HG02678 (cell line): ENCODE data around the gene CNTN5.
"Not testable (repeated sequence)": the region's sequence is repeated elsewhere in the genome, so short reads cannot be mapped to it uniquely, and the experiment has no call there.

Experiments used
- ATAC-seq: cut with Tn5 transposase; IDR thresholded peaks from one replicate; pipeline ENCODE4 v1.9.1; 2021; ENCODE audit warnings: mild to moderate bottlenecking, moderate library complexity; ENCODE audit not compliant: unreplicated experiment

CNTN5 gene

DNA sequence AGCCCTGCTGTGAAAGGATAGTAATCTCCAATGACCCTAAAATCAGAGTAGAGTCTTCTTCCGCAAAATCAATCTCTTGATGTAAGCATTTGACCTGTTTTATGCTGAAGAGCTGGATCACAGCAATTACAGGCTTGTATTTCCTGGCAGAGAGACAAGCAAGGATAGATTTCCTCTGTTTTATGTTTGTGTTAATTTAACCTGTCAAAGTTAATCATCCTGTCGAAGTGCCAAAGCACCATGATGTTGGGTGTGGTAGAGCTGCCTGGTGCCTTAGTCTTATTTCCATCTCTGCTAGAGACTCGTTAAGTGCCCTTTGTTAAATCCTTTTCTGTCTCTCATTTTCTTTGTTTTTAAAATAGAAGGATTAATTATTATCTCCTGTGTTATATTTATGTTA lies 248.1 kb downstream of the CNTN5 start:
- ATAC-seq, result no peak

DNA sequence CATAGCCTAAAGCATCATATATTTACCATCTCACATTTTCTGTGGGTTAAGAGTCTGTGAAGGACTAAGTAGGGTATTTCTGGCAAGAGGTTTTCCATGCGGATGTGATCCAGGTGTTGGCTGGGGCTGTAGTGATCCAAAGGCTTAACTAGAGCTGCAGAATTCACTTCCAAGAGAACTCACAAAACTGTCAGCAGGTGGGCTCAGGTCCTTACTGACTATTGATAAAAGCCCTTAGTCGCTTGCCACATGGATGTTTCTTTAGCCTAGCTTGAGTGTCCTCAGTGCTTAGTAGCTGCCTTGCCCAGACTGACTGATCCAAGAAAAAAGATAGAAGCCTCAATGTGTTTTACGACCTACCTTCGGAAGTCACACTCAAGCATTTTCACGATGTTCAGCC lies 250.8 kb downstream of the CNTN5 start:
- ATAC-seq, result no peak

DNA sequence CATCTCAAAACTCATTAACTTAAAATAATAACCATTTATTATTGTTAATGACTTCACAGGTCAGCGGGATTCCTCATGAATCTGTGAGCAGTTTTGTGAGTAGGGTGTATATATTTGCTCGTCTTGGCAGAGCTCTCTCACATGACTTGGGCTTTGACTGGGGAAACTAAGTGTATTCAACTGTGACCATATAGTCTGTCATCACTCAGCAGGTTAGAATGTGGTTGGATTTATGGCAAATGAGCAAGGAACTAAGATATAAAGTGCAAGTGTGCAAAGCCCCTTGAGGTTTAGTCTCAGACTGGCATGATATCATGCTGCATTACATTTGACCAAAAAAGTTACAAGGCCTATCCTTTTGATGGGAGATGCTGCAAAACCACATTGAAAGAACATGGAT lies 254.8 kb downstream of the CNTN5 start:
- ATAC-seq, result no peak

DNA sequence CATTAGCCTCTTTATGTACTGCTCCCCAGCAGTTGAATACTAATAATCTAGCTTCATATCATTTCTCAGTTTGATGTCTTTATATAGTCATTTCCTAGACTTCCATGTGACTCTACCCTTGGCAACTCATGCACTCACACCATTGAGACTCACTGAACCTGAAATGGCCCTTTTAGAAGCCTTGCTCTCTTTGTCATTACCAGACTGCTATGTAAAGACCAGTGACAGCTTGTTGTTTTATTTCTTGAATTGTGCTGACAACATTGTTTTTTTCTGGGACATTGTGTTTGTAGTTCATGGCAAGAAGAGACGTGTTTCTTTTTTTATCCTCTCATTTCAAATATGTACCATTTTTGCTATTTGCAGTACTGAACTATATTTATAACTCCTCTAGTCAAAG lies 256.5 kb downstream of the CNTN5 start:
- ATAC-seq, result no peak

DNA sequence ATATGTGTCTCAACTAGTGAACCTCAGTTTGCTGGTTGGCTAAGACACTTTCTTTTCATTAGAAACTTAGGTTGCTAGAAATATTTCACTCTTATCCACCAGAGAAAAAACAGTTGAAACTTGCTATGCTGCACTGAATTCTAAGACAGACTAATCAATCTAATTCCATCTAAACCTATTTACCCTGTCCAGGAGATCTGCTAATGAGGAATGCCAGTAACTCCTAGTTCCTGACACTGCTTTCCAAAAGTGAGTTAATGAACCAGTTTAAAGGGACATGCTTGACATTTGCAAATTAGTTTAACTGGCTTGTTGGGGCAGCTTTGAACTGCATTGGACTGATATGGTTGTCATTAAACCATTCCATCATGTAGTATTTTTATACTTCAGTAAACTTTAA lies 258.5 kb downstream of the CNTN5 start:
- ATAC-seq, result no peak

DNA sequence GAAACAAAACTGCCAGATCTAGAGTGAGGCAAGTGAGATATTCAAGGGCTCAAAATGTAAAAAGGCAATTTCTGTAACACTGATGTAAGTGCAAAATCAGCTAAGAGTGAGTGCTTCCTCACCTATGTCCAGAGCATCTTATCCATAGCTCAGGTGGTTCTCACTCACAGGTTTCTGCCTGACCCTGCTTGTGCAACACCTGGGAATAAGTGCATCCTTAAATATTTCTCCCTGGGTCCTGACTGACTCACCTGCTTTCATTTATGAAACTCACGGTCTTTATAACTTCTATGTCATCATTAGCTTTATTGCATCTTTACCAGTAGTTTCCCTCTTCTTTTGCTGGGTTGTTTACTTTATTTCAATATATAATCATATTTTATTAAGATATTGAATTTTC lies 260.6 kb downstream of the CNTN5 start:
- ATAC-seq, result no peak

GRCh38 chr11:99297925-99298324 lies 277.2 kb downstream of the CNTN5 start:
- ATAC-seq, result not testable (repeated sequence)

DNA sequence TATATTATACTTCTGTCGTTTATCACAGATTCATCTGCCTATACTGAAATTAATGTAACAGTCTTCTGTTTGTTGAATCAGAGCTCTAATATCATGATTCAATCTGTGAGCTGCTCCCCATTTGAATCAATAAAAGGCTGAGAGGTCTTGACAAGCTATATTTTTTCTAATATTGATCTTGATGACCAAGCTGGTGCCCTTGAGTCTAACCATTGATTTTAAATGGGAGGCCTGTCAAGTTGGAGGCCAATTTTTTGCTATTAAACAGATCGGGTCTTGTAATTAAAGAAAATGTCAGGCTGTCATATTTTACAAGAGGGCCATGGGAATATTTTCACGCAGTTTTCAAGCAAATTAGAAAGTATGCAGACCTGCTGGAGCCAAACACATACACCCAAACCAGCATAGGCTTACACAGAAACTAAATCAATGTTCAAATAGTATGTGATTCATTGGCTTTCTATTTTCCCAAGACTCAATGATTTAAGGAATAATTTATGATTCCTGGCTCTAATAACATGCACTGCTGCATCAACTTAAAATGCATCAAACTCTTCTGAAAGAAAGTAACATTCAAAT lies 286.9 kb downstream of the CNTN5 start:
- ATAC-seq, result no peak

GRCh38 chr11:99311870-99312269 lies 291.1 kb downstream of the CNTN5 start:
- ATAC-seq, result no peak

DNA sequence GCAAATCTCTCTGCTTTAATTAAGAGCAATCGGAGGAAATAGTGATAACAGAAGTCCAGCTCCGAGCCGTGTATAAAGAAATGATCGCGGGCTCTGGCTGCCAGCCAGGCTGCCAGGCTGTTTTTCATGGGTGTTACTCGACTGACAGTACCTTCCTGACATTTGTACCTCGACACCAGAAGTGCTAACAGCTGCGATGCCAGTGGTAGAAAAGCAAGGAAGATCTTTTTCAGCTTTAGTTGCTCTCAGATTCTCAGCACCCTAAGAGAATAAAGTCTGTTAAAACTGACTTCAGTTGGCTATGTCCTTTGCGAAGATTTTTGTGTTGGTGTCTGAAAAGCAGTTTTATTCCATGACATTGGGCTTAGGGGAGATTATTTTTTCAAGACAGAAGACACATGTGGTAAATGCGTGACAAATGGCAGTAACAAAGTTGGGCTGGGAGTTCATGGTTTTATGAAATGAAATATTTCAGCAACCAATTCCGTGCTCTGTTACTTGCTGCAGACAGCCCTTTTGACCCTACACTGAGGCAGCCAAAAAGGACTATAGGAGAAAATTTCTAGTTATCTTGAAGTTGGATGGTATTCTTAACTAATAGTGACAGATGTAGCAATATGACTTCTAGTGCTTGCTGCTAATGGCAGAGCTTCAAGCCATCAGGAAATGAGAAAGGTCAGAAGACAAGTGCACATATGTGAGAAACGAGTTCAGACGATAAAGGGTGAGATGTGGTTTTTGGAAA lies 296.2 kb downstream of the CNTN5 start:
- ATAC-seq, result no peak

GRCh38 chr11:99320769-99321290 lies 300.1 kb downstream of the CNTN5 start:
- ATAC-seq, result no peak

DNA sequence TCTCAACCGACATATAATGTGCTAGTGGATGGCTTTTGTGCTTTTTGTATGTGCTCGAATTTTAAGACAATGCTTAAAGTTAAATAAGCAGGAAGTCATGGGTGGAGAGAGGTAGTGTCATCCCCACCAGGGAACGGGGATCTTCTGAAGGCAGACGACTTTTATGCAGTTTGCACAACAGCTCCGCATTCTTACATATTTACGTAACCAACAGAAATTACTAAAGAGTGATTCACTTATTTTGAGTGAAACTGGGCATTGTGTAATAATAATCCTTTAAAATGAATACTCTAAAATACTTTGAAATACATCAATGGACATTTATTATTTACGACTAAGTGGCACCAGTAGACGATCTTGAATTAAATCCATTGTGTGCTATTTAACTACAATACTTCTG lies 305.1 kb downstream of the CNTN5 start:
- ATAC-seq, result no peak

DNA sequence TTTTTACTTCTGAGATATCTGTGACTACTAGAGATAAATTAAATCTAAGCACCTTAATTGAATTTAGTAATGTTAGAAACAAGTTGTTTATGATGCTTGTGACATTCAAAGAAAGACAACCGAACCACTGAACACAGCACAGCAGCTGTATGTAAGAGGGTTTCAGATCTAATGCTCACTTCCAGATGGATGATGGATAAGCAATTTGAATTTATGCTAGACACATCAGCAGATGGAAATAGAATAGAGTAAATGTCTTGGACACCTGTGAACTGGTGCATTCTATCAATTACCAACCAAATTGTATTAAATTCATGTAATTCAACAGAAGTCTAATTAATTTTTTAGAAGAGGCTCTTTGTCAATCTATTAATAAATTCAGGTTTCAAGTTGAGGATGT lies 306.3 kb downstream of the CNTN5 start:
- no peak for ATAC-seq

- ATAC-seq, result no peak
Observed at GRCh38 chr11:99327527-99327926, 306.8 kb downstream of the CNTN5 start.

DNA sequence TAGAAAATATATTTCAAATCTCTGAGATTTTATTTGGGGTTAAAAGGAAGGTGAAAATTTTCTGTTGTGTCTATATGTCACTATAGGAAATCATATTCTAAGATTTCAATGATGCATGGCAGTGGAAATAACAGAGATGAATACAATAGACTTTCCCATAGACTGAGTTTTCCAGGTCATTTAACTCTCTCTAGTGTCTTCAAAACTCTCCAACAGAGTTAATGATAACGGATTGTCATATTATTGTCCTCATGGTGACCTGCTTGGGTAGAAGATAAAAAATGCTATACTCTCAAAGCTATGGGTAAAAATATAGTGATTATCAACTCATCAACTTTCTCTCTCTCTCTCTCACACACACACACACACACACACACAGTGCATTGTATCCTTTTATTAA lies 312.9 kb downstream of the CNTN5 start:
- ATAC-seq, result no peak

- ATAC-seq, result no peak
Observed at GRCh38 chr11:99343117-99343516, 322.4 kb downstream of the CNTN5 start.

GRCh38 chr11:99349151-99349673 lies 328.5 kb downstream of the CNTN5 start:
- ATAC-seq, result no peak

- no peak for ATAC-seq
Observed at GRCh38 chr11:99351624-99352023, 330.9 kb downstream of the CNTN5 start.

GRCh38 chr11:99352642-99353041 lies 331.9 kb downstream of the CNTN5 start:
- ATAC-seq, result no peak

DNA sequence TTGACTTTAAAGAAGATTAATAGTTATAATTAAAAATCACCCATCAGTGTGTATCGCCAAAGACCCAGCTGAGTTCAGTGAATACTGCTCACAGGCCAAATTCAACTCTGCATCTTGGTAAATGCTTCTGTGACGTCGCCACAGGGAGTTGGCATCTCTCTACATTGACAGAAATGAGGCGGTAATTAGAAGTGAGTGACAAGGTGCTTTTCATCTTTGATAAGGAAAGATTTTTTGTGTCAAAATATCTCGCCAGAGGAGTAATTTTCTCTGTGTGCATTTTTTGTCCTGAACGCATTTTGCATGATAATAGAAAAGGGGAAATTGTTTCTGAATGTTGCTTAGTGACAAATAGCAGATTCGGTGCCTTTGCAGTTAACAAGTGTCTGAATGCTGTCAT lies 345.8 kb downstream of the CNTN5 start:
- ATAC-seq, result no peak

- no peak for ATAC-seq
Observed at GRCh38 chr11:99368583-99368982, 347.8 kb downstream of the CNTN5 start.

- ATAC-seq, result no peak
Observed at GRCh38 chr11:99370549-99371216, 349.9 kb downstream of the CNTN5 start.
